ENCODE data around the gene ODC1. TPM values are rescaled to one million over a fixed set of nuclear protein-coding genes. Genes with fewer than 3 reads are reported as not detected.

Gene ODC1
- total RNA-seq, 1 experiment from 2014 or later, result 78.4 TPM

DNA sequence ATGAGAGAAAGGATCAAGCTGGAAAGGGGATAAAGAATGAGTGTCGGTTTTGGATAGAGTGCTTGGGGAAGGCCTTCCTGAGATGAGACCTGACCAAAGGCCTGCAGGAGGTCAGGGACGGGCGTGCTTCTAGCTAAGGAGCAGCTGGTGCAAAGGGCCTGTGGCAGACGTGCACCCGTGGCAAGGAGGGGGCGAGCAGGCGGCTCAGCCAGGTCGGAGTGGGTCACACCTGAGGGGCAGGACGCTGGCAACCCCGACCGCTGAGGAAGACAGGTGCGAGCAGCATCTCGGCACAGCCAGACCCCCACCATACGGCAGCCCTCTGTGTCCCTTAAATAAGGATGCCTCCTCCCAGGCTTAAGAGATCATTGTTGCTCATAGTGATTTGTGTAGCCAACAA, 48.1 kb downstream of the ODC1 start:
- TF ChIP-seq, protein P1, sequence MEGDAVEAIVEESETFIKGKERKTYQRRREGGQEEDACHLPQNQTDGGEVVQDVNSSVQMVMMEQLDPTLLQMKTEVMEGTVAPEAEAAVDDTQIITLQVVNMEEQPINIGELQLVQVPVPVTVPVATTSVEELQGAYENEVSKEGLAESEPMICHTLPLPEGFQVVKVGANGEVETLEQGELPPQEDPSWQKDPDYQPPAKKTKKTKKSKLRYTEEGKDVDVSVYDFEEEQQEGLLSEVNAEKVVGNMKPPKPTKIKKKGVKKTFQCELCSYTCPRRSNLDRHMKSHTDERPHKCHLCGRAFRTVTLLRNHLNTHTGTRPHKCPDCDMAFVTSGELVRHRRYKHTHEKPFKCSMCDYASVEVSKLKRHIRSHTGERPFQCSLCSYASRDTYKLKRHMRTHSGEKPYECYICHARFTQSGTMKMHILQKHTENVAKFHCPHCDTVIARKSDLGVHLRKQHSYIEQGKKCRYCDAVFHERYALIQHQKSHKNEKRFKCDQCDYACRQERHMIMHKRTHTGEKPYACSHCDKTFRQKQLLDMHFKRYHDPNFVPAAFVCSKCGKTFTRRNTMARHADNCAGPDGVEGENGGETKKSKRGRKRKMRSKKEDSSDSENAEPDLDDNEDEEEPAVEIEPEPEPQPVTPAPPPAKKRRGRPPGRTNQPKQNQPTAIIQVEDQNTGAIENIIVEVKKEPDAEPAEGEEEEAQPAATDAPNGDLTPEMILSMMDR (IDR thresholded peaks at IDR 0.05; ENCODE audit: unreplicated experiment), result no peak
- intact Hi-C loops (cut with micrococcal nuclease; ENCODE audit: unreplicated experiment), result no loop called here
- no TSS peak for BruUV-seq (replicated peaks)
- CTCF ChIA-PET, result no interaction called here
- H3K4me1 Mint-ChIP-seq (ENCODE audit: low read depth, unreplicated experiment), result peaks cover 31% of the 10 kb centered on the region
- H3K36me3 Mint-ChIP-seq (ENCODE audit: insufficient read depth, unreplicated experiment), result no peaks in the 10 kb centered on the region
- no peak overlapping the region for H3K4me3 Mint-ChIP-seq (ENCODE audit: low read depth, unreplicated experiment)
- H3K27ac Mint-ChIP-seq (ENCODE audit: unreplicated experiment), result peak overlapping the region; percentile 36
- no peak for DNase-seq
- no peaks in the 10 kb centered on the region for H3K27me3 Mint-ChIP-seq (ENCODE audit: unreplicated experiment)
- no peaks in the 10 kb centered on the region for H3K9me3 Mint-ChIP-seq (ENCODE audit: low read depth, unreplicated experiment)

GRCh38 chr2:10399358-10399757, 48.8 kb downstream of the ODC1 start:
- CTCF ChIA-PET, result no interaction called here
- Mint-ChIP-seq H3K9me3 (ENCODE audit: low read depth, unreplicated experiment) (no peaks in the 10 kb centered on the region), H3K27ac (ENCODE audit: unreplicated experiment) (peak overlapping the region; percentile 36), H3K4me1 (ENCODE audit: low read depth, unreplicated experiment) (peaks cover 28% of the 10 kb centered on the region), H3K27me3 (ENCODE audit: unreplicated experiment) (no peaks in the 10 kb centered on the region), H3K4me3 (ENCODE audit: low read depth, unreplicated experiment) (no peak overlapping the region), H3K36me3 (ENCODE audit: insufficient read depth, unreplicated experiment) (no peaks in the 10 kb centered on the region)
- BruUV-seq (replicated peaks), result no TSS peak
- intact Hi-C loops (cut with micrococcal nuclease; ENCODE audit: unreplicated experiment), result no loop called here
- no peak for DNase-seq
- TF ChIP-seq, protein P1 (IDR thresholded peaks at IDR 0.05; ENCODE audit: unreplicated experiment), result no peak

DNA sequence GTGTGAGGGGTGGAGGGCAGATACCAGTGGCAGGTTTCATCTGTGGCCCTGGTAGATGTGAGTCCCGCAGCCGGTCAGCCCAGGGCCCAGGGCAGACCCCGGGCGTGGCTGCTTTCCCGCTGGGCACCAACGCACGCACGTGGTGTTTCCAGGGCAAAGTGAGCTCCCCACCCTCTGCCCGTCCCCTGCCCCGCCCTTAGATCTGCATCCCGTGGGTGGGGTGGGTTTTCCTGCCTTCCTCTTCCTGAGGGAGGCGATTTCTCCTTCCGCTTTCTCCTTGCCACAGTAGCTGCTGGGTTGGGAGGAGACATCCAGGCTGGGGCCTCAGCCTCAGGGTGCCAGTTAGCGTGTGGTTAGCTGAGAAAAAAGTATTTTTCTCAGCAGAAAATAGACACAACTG, 49.6 kb downstream of the ODC1 start:
- TF ChIP-seq, protein P1 (IDR thresholded peaks at IDR 0.05; ENCODE audit: unreplicated experiment), result no peak
- intact Hi-C loops (cut with micrococcal nuclease; ENCODE audit: unreplicated experiment), result no loop called here
- Mint-ChIP-seq H3K36me3 (ENCODE audit: insufficient read depth, unreplicated experiment) (no peaks in the 10 kb centered on the region), H3K9me3 (ENCODE audit: low read depth, unreplicated experiment) (no peaks in the 10 kb centered on the region), H3K27ac (ENCODE audit: unreplicated experiment) (no peak overlapping the region), H3K27me3 (ENCODE audit: unreplicated experiment) (no peaks in the 10 kb centered on the region), H3K4me3 (ENCODE audit: low read depth, unreplicated experiment) (no peak overlapping the region), H3K4me1 (ENCODE audit: low read depth, unreplicated experiment) (peaks cover 28% of the 10 kb centered on the region)
- no peak for DNase-seq
- CTCF ChIA-PET, result interaction anchor here (0.6 kb wide), 1 partner anchor 85 kb away, joined by 7 read pairs; no protein-coding TSS in a partner anchor
- no TSS peak for BruUV-seq (replicated peaks)

GRCh38 chr2:10397878-10398277, 50.2 kb downstream of the ODC1 start:
- intact Hi-C loops (cut with micrococcal nuclease; ENCODE audit: unreplicated experiment), result no loop called here
- BruUV-seq (replicated peaks), result no TSS peak
- H3K9me3 Mint-ChIP-seq (ENCODE audit: low read depth, unreplicated experiment), result no peaks in the 10 kb centered on the region
- no peaks in the 10 kb centered on the region for H3K27me3 Mint-ChIP-seq (ENCODE audit: unreplicated experiment)
- no peak for DNase-seq
- TF ChIP-seq, protein P1 (IDR thresholded peaks at IDR 0.05; ENCODE audit: unreplicated experiment), result no peak
- H3K36me3 Mint-ChIP-seq (ENCODE audit: insufficient read depth, unreplicated experiment), result no peaks in the 10 kb centered on the region
- H3K27ac Mint-ChIP-seq (ENCODE audit: unreplicated experiment), result no peak overlapping the region
- H3K4me1 Mint-ChIP-seq (ENCODE audit: low read depth, unreplicated experiment), result peaks cover 28% of the 10 kb centered on the region
- CTCF ChIA-PET, result no interaction called here
- H3K4me3 Mint-ChIP-seq (ENCODE audit: low read depth, unreplicated experiment), result no peak overlapping the region

All from Calu3 (cell line).